Left renal cortex interstitium (tissue), 4 donors: Measurements from ENCODE around the gene LDLRAD4. TPM values are rescaled to one million over a fixed set of nuclear protein-coding genes. Genes with fewer than 3 reads are reported as not detected.

Experiments
- DNase-seq, 4 donors: peaks; one replicate each; pipeline ENCODE4 v3.0.0-alpha.2; 2013; ENCODE audit warnings: low read depth in 4 of 4, low spot score in 2 of 4, missing footprints in 1 of 4
- polyA plus RNA-seq, 4 donors: library from polyadenylated mRNA; unstranded; fragments of 120-200 nt; gene quantifications; one replicate each; pipeline ENCODE4 v1.2.1, GENCODE V29; 2013; ENCODE audit not compliant: insufficient read length in 4 of 4

LDLRAD4 gene
- polyA plus RNA-seq, 4 donors = 10.3 to 12.7 (median 12.3) TPM

GRCh38 chr18:13416848-13417247 lies 198.3 kb downstream of the LDLRAD4 start:
- DNase-seq = no peak

GRCh38 chr18:13418013-13418710 lies 199.6 kb downstream of the LDLRAD4 start:
- no peak for DNase-seq

- no peak for DNase-seq
Observed at GRCh38 chr18:13420969-13421686, 202.6 kb downstream of the LDLRAD4 start.

GRCh38 chr18:13422541-13423147 lies 204.1 kb downstream of the LDLRAD4 start:
- DNase-seq = no peak

GRCh38 chr18:13423352-13423751 lies 204.8 kb downstream of the LDLRAD4 start:
- DNase-seq = no peak

- DNase-seq = no peak
Observed at GRCh38 chr18:13424363-13424762, 205.8 kb downstream of the LDLRAD4 start.

- no peak for DNase-seq
Observed at GRCh38 chr18:13425357-13426091, 207.0 kb downstream of the LDLRAD4 start.

- DNase-seq = no peak
Observed at GRCh38 chr18:13427354-13427753, 208.8 kb downstream of the LDLRAD4 start.

GRCh38 chr18:13428319-13428718 lies 209.8 kb downstream of the LDLRAD4 start:
- no peak for DNase-seq

GRCh38 chr18:13429016-13429415 lies 210.5 kb downstream of the LDLRAD4 start:
- DNase-seq = no peak

- DNase-seq = no peak
Observed at GRCh38 chr18:13429884-13430510, 211.4 kb downstream of the LDLRAD4 start.

- no peak for DNase-seq
Observed at GRCh38 chr18:13430663-13431062, 212.1 kb downstream of the LDLRAD4 start.

- no peak for DNase-seq
Observed at GRCh38 chr18:13431886-13432285, 213.3 kb downstream of the LDLRAD4 start.

GRCh38 chr18:13433125-13433524 lies 214.6 kb downstream of the LDLRAD4 start:
- no peak for DNase-seq

- DNase-seq = no peak
Observed at GRCh38 chr18:13433685-13434084, 215.1 kb downstream of the LDLRAD4 start.

- no peak for DNase-seq
Observed at GRCh38 chr18:13434854-13435253, 216.3 kb downstream of the LDLRAD4 start.

GRCh38 chr18:13435586-13436333 lies 217.2 kb downstream of the LDLRAD4 start:
- no peak for DNase-seq

- DNase-seq = no peak
Observed at GRCh38 chr18:13436576-13436975, 218.0 kb downstream of the LDLRAD4 start.

- DNase-seq = no peak
Observed at GRCh38 chr18:13437034-13437433, 218.5 kb downstream of the LDLRAD4 start.
